SKM-1 treated with dmso at 0.1 percent for 144 hours (cell line): Measurements from ENCODE around the gene C11orf42.

ENCODE experiments used
- DNase-seq: peaks from one replicate; lab custom pipeline; 2025; ENCODE audit not compliant: unreplicated experiment; lab: John Stamatoyannopoulos, UW

The C11orf42 gene

GRCh38 chr11:6251990-6252473 is 46.7 kb downstream of the C11orf42 start:
- no peak for DNase-seq

GRCh38 chr11:6253197-6253596 is 47.8 kb downstream of the C11orf42 start:
- DNase-seq: no peak

GRCh38 chr11:6258141-6258540 is 52.8 kb downstream of the C11orf42 start:
- DNase-seq: no peak

- no peak for DNase-seq
Measured at GRCh38 chr11:6258571-6259081, 53.3 kb downstream of the C11orf42 start.

- no peak for DNase-seq
Measured at GRCh38 chr11:6260207-6260726, 54.9 kb downstream of the C11orf42 start.
